ENCODE results near the gene INAVA.

GRCh38 chr1:200912737-200913407 lies 18.2 kb downstream of the INAVA start:
- TF ChIP-seq CTCF (conservative IDR thresholded peaks at IDR 0.05; ENCODE audit: low read length) (no peak), EZH2phosphoT487 (IDR thresholded peaks at IDR 0.05; ENCODE audit: borderline replicate concordance) (no peak)
